Medulla oblongata (tissue), 1 donor: Measurements from ENCODE around the gene RPUSD4.

Experiments
- DNase-seq: peaks from one replicate; pipeline ENCODE4 v3.0.0-alpha.2; 2015; ENCODE audit errors: extremely low spot score

Gene RPUSD4

DNA sequence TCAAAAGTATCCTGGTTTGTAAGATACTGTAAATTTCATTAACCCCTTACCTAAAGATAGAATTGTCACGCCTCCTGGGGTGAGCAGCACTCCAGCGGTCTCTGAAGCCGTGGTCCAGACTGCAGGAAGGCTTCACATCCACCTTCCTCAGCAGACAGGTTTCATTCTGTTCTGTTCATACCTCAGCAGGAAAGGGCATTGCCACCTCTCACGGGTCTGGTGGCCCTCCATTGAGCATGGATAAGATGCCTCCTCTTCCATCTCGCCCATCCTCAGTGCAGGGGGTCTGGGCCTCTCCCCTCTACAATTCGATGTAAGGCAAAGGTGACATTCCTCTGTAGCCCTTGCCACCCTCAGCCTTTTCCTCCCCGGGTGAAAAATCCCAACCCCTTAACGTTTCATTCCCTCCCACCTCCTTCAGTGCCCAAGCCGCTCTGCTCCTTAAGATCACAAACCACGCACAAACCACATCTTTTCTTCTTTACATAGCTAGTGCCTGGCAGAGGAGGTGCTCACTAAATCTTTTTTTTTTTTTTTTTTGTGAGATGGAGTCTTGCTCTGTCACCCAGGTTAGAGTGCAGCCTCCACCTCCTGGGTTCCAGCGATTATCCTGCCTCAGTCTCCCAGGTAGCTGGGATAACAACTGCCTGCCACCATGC is 28.5 kb downstream of the RPUSD4 start:
- no peak for DNase-seq

- no peak for DNase-seq
These were observed 29.3 kb downstream of the RPUSD4 start for GRCh38 chr11:126181939-126182730.

DNA sequence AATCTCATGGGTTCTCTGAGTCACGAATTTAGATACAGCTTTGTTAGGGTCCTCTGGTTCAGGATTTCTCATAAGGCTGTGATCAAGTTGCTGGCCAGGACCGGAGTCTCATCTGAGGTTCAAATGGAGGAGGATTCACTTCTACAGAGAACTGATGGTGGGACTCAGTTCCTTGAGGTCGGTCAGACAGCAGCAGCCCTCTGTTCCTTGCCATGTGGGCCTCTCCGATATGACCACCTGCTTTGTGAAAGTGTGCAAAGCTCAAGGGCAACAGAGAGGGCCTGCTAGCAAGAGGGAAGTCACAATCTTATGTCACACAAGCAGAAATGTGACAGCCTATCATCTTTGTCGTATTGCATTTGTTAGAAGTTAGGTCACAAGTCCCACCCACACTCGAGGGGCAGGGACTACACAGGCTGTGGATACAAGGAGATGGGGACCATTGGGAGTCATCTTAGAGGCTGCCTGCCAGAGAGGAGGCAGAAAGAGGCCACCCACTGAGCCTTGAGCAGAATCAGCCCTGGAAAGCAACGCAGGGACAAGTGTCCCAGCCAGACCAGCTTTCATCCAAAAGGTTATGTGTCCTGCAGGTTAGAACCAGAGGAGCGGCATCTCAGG is 34.5 kb downstream of the RPUSD4 start:
- no peak for DNase-seq

DNA sequence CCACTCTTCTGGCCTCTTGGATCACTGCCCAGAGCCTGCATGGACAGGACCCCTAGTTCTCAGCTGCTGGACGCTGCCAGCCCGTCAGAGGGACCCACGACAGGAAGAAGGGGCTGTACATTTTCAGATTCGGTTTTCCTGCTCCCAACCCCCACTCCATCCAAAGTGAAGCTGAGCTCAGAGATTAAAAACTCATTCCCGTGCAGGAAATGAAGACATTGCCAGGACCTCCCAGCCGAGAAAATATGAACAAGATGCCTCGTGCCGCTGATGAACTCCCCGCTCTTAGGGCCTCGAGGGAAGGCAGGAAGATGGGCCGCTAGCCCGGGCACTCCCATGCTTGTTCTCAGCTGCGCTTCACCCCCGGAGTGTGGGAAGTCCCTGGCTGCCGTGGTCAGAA is 36.1 kb downstream of the RPUSD4 start:
- no peak for DNase-seq

- DNase-seq: no peak
These were observed 36.6 kb downstream of the RPUSD4 start for GRCh38 chr11:126174816-126175215.

DNA sequence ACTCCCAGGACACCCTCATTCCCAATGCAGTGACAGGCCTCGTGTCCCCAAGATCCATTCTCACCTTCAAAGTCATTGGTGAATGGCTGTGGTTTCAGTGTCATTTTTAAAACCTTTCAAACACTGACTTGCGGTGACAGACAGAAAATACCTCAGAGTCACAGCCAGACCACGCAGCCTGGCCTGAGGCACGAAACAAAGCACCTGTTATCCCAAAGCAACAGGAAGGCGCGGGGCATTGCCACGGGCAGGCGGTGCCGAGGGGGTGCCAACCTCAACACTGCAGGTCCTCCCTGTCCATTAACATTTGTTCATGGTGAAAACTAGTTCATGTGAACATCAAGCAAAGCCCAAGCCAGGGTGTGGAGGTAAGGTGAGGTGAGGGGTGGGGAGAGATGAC is 38.2 kb downstream of the RPUSD4 start:
- DNase-seq: no peak

DNA sequence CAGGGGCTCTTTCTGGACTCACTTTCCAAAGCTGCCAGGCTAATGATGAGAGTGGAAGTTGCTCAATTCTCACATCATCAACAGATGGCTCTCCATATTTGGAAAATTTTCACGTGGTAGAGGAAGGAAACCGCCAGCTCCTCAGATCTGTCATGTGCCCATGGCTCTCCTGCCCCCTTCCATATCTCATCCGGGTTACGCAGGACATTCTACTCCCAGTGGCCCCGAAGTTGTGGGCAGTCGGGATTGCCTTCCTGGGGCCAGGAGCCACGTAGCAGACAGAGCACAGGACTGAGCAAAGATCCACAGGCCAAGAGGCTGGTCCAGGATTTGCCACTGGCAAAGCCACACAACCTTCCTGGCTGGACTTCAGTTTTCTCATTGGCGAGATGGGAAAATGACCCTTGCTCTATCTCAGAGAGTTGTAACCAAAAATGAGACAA is 38.8 kb downstream of the RPUSD4 start:
- no peak for DNase-seq

GRCh38 chr11:126169291-126169690 is 42.2 kb downstream of the RPUSD4 start:
- no peak for DNase-seq

GRCh38 chr11:126167488-126167887 is 44.0 kb downstream of the RPUSD4 start:
- DNase-seq: no peak

DNA sequence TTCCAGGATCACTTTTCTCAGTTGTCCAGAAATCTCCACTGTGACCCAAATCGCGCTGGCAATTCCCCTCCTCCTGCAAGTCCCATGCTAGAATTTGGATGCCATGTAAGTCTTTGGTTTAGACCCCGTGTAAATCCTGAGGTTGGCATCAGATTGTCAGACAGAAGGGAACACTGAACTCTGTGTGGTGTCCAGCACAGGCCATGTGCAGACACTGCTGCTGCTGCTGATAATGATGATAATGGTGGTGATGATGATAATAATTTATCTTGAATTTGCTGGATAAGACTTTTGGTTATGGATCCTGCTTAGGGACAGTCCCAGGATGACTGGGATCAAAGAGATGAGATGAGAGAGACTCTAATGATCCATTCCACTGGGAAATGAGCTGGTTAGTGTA is 45.0 kb downstream of the RPUSD4 start:
- no peak for DNase-seq

DNA sequence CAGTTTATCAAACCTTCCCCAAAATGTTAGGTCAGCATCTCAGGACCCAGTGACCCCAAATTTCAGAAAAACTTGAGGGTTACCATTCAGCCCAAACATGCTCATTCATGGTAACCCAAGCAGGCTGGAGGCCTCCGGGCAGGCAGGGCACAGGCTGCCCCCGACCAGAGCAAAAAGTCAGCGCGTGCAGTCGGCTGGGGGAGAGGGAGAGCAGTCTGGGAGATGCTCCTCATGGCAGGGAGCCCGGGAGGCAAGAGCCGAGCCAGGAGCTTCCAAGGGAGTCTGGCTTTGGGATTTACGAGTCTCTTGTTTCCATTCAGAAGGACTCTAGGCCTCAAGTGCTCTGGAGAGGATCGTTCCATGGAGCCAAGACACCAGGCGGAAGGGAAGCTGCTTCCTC is 45.7 kb downstream of the RPUSD4 start:
- DNase-seq: peak; percentile 11

- no peak for DNase-seq
These were observed 46.1 kb downstream of the RPUSD4 start for GRCh38 chr11:126165311-126165720.

DNA sequence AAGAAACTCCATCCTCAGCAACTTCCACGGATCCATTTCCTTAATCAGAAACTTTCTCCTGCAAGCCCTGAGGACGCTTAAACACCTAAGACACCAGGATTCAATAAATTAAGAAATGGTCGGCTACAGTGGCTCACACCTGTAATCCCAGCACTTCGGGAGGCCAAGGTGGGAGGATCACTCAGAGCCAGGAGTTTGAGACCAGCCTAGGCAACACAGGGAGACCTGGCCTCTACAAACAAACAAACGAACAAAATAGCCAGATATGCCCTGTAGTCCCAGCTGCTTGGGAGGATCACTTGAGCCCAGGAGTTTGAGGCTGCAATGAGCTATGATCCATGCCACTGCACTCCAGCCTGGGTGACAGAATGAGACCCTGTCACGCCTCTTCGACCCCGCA is 46.7 kb downstream of the RPUSD4 start:
- DNase-seq: no peak

- no peak for DNase-seq
These were observed 47.7 kb downstream of the RPUSD4 start for GRCh38 chr11:126163779-126164178.

DNA sequence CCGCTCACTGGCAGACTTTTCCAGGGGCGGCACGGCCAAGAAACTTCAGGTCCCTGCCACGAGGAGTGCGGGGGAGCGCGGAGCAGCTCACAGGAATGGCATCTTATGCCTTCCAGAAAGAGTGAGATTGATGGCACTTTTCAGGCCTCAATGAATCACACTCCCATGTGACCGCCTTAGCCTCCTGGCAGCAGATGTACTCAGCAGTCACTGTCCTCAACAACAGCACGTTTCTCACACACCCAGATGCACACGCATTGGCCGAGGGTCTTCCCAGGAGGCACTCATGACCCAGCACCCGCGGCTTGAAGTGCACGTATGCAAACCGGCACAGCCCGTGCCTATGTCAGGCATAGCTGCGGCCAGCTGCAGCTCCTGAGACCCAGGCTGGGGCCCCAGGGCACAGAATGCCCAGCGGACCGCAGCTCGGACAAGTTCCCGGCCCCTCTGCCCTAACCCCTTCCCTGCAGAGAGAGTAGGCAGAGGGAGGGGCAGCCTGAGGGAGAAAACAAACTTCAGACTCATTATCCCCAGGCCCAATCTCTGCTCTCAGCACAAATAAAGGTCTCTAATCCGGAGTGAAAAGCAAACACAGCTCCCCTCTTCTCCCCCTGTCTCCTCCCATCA is 48.3 kb downstream of the RPUSD4 start:
- DNase-seq: no peak

- DNase-seq: no peak
These were observed 49.0 kb downstream of the RPUSD4 start for GRCh38 chr11:126162306-126163030.

DNA sequence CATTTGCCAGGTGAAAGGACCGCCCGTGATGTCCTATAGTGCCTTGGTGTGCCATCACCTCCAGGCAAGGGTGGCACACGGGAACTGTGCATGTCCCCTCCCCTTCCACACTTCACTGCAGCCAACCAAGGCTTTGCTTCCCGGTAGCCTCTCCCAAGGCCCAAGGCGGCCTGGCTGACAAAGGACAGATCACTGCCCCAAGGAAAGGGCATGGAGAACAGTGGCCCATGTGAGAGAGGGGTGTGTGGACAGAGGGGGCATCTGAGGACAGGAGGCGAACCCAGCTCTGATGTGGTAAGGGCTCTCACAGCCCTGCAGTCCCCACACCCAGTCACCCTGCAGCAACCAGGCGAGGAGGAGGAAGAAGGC is 50.4 kb downstream of the RPUSD4 start:
- no peak for DNase-seq

DNA sequence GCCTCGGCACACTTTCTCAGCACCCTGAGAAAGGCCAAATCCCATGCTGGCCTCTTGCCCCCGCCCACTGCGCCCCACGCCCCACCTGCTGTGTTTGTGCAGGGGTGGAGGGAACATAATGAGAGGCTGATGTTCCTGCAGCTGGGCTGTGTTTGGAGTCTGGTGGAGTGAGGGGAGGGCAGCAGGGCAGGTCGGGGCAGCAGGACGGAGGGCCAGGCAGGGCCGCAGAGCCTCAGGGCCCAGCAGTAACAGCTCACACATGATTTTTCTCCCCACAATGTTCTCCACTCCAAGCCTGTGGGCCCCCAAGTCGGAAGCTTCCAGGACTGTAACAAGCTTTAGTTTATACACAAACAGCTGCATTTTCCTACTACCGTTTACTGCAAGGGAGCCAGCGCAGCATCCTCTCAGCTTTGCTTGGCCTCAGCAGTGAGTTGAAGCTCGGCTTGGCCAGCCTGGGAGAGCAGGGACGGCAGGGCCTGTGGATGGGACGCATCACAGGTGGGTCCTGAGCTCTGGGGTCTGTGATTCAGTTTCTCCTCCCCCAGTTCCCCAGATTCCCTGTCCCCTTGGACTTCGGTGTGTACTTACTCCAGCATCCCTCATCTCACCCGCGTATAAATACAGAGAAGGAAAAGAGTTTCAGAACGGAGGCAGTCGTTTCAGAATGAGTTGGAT is 51.0 kb downstream of the RPUSD4 start:
- no peak for DNase-seq

DNA sequence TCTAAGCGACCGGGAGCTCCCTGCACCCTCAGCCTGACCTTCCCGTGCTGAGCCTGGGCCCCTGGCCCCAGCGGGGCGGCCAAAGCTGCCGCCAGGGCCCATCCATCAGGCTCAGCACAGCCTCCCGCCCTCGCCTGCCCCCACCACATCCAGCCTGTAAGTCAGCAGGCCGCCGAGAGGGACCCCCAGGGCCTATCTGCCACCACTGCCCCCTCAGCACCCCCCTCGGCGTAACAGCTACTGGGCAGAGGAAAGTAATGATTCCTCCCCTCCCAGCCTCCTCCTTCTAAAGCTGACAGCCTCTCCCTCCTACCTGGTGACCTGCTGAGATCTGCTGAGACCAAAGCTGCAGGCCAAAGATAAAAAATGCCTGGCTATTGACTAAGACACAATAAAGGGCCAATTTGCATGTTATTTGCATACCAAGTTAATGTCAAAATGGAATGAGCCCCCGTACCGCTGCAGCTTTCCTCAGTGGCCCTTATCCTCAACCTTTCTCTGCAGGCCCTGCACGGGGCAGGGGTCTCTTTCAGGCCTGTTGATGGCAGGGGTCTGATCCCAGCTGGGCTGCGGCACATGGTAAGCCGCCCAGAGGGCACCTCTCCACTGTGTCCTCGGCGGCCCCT is 51.6 kb downstream of the RPUSD4 start:
- no peak for DNase-seq

- DNase-seq: no peak
These were observed 53.2 kb downstream of the RPUSD4 start for GRCh38 chr11:126158054-126158791.
